Cardiac fibroblast (primary cell): ENCODE results near the gene PRPS1.
"Not testable (repeated sequence)": the region's sequence is repeated elsewhere in the genome, so short reads cannot be mapped to it uniquely, and the experiment has no call there.

Experiments
- DNase-seq, 2 donors: peaks; one replicate each; pipeline versions ENCODE4 v3.0.0 to v3.0.0-alpha.2; 2010; ENCODE audit warnings: low read depth in 2 of 2
- H3K4me3 ChIP-seq, 2 donors: replicated peaks in 1 of 2; 1 replicate in 1 of 2; 2 replicates in 1 of 2; pipeline ENCODE4 v1.5.1; 2011; ENCODE audit warnings: low read depth in 2 of 2, low read length in 2 of 2, mild to moderate bottlenecking in 2 of 2, moderate library complexity in 1 of 2
- CTCF ChIP-seq: IDR thresholded peaks from one replicate; pipeline ENCODE4 v1.5.1; 2011; ENCODE audit warnings: low read depth, mild to moderate bottlenecking, low read length, inconsistent platforms

The PRPS1 gene

DNA sequence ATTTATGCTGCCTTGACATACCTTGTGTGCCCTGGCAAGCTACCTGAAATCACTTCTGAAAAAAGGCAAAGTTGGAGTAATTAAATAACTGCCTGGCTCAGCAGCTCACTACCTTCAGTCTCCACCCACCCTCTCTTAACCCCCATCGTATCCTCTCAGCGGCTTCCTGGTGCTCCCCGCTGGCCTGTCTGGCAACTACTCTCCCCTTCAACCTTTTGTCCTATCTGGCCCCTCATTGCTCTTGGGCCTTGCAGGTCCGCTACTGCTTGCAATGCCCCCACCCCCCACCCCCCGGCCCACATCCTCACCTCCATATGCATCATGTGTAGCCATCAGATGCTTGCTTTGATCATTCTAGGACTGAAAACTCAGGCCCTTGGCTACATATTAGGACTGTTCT, 34.5 kb downstream of the PRPS1 start:
- TF ChIP-seq CTCF: no peak
- no peak for DNase-seq
- no peak overlapping the region for H3K4me3 ChIP-seq

GRCh38 chrX:107666931-107667330, 38.6 kb downstream of the PRPS1 start:
- no peak for TF ChIP-seq CTCF
- no peak overlapping the region for H3K4me3 ChIP-seq
- no peak for DNase-seq

GRCh38 chrX:107667426-107667825, 39.1 kb downstream of the PRPS1 start:
- no peak for TF ChIP-seq CTCF
- H3K4me3 ChIP-seq: no peak overlapping the region
- no peak for DNase-seq

DNA sequence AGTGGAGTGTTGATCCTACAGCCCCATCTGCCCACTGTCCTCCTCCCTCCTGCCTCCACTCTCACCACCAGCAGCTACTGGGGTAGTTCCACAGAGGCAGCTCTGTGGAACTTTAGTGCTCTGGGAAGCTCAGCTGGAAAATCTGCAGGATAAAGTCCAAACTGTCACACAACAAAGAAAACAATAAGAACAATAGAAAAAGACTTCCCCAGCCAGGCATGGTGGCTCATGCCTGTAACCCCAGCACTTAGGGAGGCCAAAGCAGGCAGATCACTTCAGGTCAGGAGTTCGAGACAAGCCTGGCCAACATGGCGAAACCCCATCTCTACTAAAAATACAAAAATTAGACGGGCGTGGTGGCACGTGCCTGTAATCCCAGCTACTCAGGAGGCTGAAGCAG, 40.4 kb downstream of the PRPS1 start:
- not testable (repeated sequence) for DNase-seq, H3K4me3 ChIP-seq

GRCh38 chrX:107669261-107669660, 41.0 kb downstream of the PRPS1 start:
- no peak for DNase-seq
- no peak overlapping the region for H3K4me3 ChIP-seq
- no peak for TF ChIP-seq CTCF

DNA sequence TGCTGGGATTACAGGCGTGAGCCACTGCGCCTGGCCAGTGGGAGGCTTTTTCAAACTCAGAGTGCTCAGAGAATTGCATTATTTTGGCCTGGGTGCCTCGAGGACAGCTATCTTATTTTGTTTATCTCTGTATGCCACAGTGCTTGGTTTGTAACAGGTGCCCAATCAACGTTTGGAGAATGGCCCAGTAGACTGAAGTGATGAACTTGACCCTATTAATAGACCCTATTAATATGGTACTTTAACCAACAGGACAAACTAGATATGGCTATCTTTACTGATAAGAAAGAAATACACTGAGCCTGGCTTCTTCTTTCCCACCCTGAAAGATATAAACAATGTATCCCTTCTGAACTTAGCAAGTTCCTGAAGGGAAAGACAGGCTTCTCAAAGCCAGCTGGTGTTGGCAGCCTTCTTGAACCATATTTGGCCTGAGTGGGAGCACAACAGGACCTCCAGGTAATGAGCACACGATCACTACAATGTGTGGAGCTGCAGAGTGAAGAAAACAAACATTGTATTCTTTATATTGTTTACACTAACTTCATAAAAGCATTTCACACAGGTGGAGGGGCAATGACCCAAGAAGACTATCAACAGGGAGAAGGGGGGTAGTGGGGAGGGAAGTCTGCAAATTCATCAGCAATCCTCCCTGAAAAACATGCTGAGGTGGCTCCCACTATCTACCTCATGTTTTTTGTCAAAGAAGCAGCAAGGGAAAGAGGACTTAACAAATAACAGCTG, 41.7 kb downstream of the PRPS1 start:
- no peak for TF ChIP-seq CTCF
- no peak for DNase-seq
- H3K4me3 ChIP-seq: no peak overlapping the region

- DNase-seq, H3K4me3 ChIP-seq: not testable (repeated sequence)
These were observed 42.9 kb downstream of the PRPS1 start for GRCh38 chrX:107671256-107671655.

GRCh38 chrX:107672955-107673378, 44.7 kb downstream of the PRPS1 start:
- H3K4me3 ChIP-seq: no peak overlapping the region
- peak; percentile 68 for TF ChIP-seq CTCF
- DNase-seq: peak; percentile 91 to 93
